DMS79 (cell line): ENCODE measurements around the gene HECW1.

Source experiments
- DNase-seq: peaks from one replicate; lab custom pipeline; 2025; lab: John Stamatoyannopoulos, UW

The HECW1 gene

GRCh38 chr7:43265139-43265538 is 152.7 kb downstream of the HECW1 start:
- no peak for DNase-seq

DNA sequence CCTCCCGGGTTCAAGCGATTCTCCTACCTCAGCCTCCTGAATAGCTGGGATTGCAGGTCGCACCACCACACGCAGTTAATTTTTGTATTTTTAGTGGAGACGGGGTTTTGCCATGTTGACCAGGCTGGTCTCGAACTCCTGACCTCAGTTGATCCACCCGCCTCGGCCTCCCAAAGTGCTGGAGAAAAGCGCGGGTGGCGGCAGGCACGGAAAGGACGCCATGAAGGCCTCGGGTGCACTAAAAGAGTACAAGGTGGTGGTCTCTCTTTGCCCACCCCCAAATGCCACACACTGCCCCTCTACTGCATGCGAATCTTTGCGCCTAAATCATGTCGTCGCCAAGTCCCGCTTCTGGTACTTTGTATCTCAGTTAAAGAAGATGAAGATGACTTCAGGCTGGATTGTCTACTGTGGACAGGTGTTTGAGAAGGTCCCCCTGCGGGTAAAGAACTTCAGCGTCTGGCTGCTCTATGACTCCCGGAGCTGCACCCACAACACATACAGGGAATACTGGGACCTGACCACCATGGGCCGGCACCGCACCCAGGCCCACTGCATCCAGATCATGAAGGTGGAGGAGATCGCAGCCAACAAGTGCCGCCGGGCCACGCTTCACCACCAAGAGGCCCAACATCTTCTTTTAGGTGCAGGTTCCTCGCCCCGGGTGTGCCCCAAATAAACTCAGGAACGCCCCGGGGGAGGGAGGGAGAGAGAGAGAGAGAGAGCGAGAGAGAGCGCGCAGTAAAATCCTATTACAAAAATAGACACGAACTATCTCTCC is 161.7 kb downstream of the HECW1 start:
- no peak for DNase-seq

GRCh38 chr7:43274752-43275151 is 162.3 kb downstream of the HECW1 start:
- DNase-seq, result no peak

GRCh38 chr7:43276547-43276946 is 164.1 kb downstream of the HECW1 start:
- no peak for DNase-seq

DNA sequence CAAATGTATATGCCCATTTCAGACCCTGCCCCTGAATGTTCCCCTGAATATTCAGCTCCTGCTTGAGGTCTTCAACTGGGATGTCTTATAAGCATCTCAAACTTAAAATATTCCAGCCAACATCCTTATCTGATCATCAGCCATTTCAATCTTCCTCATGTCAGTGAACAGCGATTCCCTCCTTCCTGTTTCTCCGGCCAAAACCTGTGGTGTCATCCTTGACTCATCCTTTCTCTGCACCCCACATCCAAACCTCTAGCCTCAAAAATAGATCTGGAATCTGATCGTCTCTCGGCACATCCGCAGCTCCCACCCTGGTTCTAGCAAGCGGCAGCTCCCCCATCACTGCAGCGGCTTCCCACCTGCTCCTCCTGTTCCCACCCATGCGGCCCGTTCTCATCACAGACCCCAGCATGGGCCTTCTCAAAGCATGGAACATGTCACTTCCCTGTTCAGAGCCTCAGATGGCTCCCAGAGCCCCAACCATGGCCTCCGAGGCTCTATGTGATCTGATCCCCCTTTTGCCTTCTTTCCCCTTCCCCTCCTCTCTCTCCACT is 165.7 kb downstream of the HECW1 start:
- DNase-seq, result no peak

GRCh38 chr7:43281268-43281667 is 168.8 kb downstream of the HECW1 start:
- DNase-seq, result no peak

DNA sequence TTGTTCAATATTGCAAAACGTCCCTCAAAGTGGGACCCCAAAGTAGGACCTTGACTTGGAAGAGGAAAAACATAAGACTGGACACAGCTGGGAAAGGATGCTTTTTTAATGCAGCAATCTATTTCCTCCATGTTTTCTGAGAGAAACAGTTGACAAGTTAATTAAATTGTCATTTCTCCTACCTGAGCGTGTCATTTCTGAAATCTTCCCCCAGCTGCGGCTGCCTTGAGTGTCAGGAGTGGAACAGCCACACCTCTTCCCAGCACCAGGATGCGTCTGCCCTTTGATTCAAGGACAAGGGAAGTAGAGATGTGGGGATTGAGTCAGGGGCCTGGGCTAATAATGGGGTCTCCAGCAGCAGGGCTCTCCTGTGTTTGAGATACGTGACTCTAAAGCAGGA is 171.3 kb downstream of the HECW1 start:
- DNase-seq, result no peak

DNA sequence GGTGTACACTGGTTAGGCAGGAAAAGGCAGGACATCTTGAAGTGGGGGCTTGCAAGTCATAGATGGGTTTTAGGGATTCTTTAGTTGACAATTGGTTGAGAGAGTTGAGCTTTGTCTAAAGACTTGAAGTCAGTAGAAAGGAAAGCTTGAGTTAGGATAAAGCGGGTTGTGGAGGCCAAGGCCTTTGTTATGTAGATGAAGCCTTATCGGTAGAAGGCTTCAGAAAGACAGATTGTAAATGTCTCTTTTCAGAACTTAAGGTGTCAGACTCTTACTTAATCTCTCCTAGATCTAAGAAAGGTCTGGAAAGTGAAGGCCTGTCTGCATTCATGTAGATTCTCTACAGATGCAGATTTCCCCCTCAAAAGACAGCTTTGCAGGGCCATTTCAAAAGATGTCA is 177.4 kb downstream of the HECW1 start:
- DNase-seq, result no peak

DNA sequence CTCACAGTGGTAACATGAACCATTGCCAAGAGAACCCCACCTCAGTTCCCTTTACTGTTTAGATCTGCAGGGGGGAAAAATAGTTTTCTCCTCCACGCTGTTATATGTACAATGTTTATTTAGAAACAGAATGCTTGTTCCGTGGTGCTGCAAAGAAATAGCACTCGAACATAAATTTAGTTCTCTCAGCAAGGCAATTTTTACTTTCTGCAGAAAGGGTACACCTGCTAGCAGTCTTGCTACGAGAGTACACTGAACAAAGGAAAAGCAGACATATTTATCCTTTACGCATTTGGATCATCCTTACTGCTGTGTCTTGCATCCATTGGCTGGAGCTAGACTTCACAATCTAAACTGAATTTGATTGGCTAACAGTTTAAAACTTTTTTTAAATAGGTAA is 178.5 kb downstream of the HECW1 start:
- DNase-seq, result no peak

GRCh38 chr7:43291789-43292188 is 179.3 kb downstream of the HECW1 start:
- no peak for DNase-seq

GRCh38 chr7:43292384-43292783 is 179.9 kb downstream of the HECW1 start:
- DNase-seq, result no peak

DNA sequence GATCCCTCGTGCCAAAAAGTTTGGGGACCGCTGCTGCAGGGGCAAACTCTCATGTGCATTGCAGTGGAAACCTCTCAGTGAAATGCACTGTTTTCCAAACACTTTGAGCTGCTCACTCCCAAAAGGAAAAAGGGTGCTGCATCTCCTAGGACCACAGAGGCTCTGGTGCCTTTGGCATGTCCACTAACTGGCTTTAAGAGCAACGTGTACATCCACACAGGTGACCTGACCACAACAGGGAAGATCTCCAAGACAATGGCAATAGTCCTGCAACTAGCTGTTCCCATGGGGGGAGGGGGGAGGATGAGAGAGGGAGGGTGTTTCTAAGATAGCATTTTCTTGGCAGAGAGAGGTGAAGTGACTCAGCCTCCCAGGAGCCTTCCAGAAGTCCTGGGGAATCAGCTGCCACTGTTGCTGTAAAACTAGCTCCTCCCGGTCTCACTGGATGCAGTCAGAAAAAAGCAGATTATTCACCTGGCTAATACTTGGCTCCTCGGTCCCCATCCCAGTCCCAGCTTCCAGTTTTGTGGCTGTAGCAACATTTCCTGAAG is 181.7 kb downstream of the HECW1 start:
- DNase-seq, result no peak

DNA sequence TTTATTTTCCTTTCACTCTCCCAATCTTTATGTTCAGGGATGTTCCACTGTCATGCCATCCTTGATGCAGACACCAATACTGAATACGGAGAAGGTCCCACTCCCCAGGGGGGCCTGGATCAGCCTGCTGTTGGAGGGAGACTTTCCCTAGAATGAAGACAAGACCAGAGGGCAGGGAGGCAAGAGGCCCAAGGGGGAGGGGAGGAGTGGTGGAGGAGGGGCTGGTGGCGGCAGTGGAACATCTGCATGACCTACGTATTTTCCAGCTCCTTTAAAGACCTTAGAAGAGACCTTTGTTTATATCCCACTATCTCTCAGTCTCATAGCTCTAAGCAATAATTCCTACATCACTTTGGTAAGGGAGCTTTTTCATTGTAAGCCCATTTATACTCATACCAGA is 183.0 kb downstream of the HECW1 start:
- DNase-seq, result no peak

GRCh38 chr7:43296306-43296705 is 183.9 kb downstream of the HECW1 start:
- no peak for DNase-seq

GRCh38 chr7:43298617-43299016 is 186.2 kb downstream of the HECW1 start:
- DNase-seq, result no peak

DNA sequence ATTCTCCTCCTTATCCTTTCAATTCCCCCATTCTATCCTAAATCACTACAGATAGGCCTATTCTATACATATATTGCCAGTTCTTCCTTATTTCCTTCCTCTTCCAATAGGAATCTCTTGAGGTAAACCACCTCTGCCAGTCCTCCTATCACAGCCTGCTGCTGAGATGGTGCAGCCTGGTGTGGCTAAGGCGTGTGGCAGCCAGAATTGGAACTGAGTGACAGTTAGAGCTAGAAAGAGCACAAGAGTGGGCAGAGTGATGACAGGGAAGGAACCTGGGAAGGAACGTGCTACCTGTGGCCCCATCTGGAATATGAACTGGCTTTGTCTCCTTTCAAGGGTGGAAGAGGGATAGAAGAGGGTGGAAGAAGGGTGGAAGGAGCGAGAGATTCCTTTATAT is 187.7 kb downstream of the HECW1 start:
- no peak for DNase-seq

DNA sequence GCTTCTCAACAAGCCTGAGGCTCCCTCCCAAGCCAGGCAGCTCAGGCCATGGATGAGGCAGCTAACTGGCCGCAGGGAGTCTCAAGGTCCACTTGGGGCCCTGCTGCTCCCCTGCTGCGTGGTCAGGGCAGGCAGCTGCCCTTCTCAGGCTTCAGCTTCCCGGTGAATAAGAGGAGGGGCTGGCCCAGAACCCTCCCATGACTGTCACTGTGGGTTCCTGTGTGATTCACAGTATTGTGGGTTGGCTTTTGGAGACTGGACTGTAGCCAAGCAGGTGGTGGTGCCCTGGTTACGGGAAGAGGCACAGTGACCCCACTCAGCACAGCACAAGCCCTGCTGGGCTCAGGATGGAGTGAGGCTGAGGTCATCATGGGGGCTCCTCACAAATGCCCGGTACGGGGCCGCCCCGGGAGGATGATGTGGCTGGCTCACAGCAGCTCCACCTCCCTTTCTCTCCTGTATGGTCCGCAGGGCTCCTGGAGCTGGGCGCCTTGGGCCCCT is 189.8 kb downstream of the HECW1 start:
- DNase-seq, result no peak

- DNase-seq, result no peak
These were observed 190.5 kb downstream of the HECW1 start for GRCh38 chr7:43302773-43303460.

DNA sequence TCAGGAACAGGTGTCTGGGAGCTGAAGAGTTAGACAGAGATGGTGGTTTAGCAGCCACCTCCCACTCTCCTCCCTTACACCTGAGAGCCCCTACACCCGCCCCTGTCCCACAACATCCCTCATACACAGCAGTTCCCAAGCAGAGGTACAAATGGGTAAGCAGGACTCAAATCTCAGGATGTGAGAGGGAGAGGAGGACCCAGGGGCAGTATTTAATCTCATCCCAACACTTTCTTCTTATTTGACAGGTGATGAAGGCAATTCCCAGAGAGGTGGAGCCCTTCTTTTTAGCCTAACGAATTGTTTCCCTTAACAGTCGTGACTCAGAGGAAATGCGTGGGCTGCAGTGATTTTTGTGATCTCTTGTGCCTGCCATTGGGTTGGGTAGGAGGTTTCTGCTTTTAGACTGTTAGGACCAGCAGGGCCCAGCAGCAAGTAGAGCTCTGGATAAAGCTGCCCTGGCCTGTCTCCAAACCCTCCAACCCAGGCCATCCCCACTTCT is 191.3 kb downstream of the HECW1 start:
- no peak for DNase-seq

DNA sequence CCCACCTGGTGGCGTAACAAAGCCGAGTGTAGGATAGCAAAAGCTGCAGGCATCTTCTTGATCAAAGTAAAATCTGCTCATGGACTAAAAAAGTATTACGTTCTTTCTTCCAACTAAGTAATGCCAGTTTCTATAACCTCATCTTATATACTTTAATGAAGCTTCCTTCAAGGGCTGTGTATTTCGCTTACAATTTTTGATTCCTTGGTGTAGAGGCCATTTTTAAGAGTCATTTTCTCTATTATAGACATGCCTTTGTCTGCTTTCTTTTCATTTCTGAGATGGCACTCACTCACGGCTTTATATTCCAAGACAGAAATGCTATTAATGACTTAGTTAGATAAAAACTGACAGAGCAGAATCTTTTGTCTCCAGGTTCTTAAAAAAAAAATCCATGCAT is 194.0 kb downstream of the HECW1 start:
- DNase-seq, result no peak

- no peak for DNase-seq
These were observed 195.1 kb downstream of the HECW1 start for GRCh38 chr7:43307522-43307921.

- no peak for DNase-seq
These were observed 196.7 kb downstream of the HECW1 start for GRCh38 chr7:43308913-43309705.
